CD4-positive, alpha-beta T cell treated with Interleukin-15 for 4 hours (primary cell): ENCODE results near the gene UQCRH.
A peak's percentile ranks its signal among the peaks of the same experiment; 100 is the strongest.
"Not testable (repeated sequence)": the region's sequence is repeated elsewhere in the genome, so short reads cannot be mapped to it uniquely, and the experiment has no call there.

ENCODE experiments used
- DNase-seq: peaks from one replicate; pipeline ENCODE4 v3.0.0-alpha.2; 2020; ENCODE audit warnings: low spot score

Gene UQCRH

GRCh38 chr1:46333300-46334029 lies 30.0 kb downstream of the UQCRH start:
- DNase-seq = no peak

GRCh38 chr1:46334030-46334384 lies 30.5 kb downstream of the UQCRH start:
- no peak for DNase-seq

GRCh38 chr1:46335081-46335480 lies 31.6 kb downstream of the UQCRH start:
- DNase-seq = no peak

- DNase-seq = not testable (repeated sequence)
Measured at GRCh38 chr1:46337409-46337808, 33.9 kb downstream of the UQCRH start.

GRCh38 chr1:46340404-46341221 lies 37.1 kb downstream of the UQCRH start, which contains the start of gene NSUN4:
TSS of gene NSUN4 (plus strand) at chr1:46340807. CDS start at chr1:46340827, 20 bp downstream.
- peak; percentile 83 for DNase-seq

- no peak for DNase-seq
Measured at GRCh38 chr1:46341222-46342083, 38.0 kb downstream of the UQCRH start.

- DNase-seq = no peak
Measured at GRCh38 chr1:46342084-46342656, 38.7 kb downstream of the UQCRH start.

GRCh38 chr1:46342677-46343350 lies 39.3 kb downstream of the UQCRH start:
- DNase-seq = no peak

GRCh38 chr1:46343351-46343695 lies 39.8 kb downstream of the UQCRH start:
- DNase-seq = no peak

GRCh38 chr1:46343705-46344104 lies 40.2 kb downstream of the UQCRH start:
- no peak for DNase-seq

- no peak for DNase-seq
Measured at GRCh38 chr1:46344481-46344880, 41.0 kb downstream of the UQCRH start.

- DNase-seq = no peak
Measured at GRCh38 chr1:46345281-46345680, 41.8 kb downstream of the UQCRH start.

- DNase-seq = no peak
Measured at GRCh38 chr1:46352363-46352762, 48.9 kb downstream of the UQCRH start.

GRCh38 chr1:46355920-46356319 lies 52.4 kb downstream of the UQCRH start:
- DNase-seq = not testable (repeated sequence)

GRCh38 chr1:46362158-46362557 lies 58.7 kb downstream of the UQCRH start:
- DNase-seq = no peak

- DNase-seq = no peak
Measured at GRCh38 chr1:46363121-46363520, 59.6 kb downstream of the UQCRH start.

- DNase-seq = no peak
Measured at GRCh38 chr1:46364612-46365011, 61.1 kb downstream of the UQCRH start.

- DNase-seq = not testable (repeated sequence)
Measured at GRCh38 chr1:46365796-46366195, 62.3 kb downstream of the UQCRH start.
